Measurements from ENCODE around the gene AFF2. TPM values are rescaled to one million over a fixed set of nuclear protein-coding genes. Genes with fewer than 3 reads are reported as not detected.

The AFF2 gene
- total RNA-seq, 1 experiment from 2014 or later, result 0.16 TPM

DNA sequence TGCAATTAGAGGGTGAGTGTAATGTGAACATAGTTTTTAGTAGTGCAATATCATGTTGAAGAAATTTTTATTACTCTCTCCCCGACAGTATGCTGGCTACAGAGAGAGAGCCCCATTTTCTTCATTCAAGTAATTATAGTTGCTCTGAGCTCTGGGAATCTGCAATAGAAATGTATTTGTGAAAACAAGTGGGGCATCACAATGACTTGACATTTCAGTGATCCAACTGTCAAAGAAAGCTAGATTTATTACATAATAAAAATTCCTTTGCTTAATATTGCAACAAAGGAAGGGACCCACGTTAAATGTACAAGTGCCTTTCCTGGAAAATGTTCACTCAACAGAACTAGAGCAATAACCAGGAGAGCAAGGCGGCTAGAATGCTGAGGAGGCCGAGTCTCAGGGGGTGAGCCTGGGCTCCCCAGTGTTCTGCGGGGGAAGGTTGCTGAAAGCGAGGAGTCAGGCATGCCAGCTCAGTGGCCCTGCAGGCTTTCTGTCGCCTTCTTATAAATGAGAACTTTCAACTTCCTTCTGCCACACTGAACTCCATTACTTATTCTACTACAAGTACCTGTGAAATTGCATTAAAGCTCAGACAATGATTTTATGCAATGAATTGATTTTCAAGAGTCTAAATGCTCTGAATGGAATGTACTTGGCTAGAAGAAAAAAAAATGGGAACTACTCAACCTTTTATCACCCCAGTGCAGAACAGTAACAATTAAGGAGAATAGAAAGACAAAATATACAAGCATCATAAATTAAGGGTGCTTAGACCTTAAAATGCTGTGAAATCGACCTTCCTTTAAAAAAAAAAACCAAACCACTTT, 476.4 kb downstream of the AFF2 start:
- Histone ChIP-seq H3K4me3 (ENCODE audit: low read depth, low read length) (no peak overlapping the region), H3K4me1 (no peaks in the 10 kb centered on the region), H3K27me3 (replicated peaks; ENCODE audit: control insufficient read depth, insufficient read depth, low read length) (no peaks in the 10 kb centered on the region), H3K9me3 (no peaks in the 10 kb centered on the region), H3K36me3 (ENCODE audit: control insufficient read depth, insufficient read depth, low read length) (no peaks in the 10 kb centered on the region)
- Mint-ChIP-seq H3K27me3 (ENCODE audit: insufficient read depth, unreplicated experiment) (no peaks in the 10 kb centered on the region), H3K27ac (ENCODE audit: unreplicated experiment) (no peak overlapping the region), H3K4me1 (ENCODE audit: low read depth, unreplicated experiment) (no peaks in the 10 kb centered on the region), H3K9me3 (ENCODE audit: unreplicated experiment) (no peaks in the 10 kb centered on the region), H3K4me3 (ENCODE audit: unreplicated experiment) (no peak overlapping the region), H3K36me3 (ENCODE audit: insufficient read depth, unreplicated experiment) (no peaks in the 10 kb centered on the region)
- BruUV-seq (replicated peaks), result no TSS peak
- CTCF ChIA-PET, result no interaction called here
- DNase-seq, result no peak
- intact Hi-C loops (cut with micrococcal nuclease; ENCODE audit: unreplicated experiment), result no loop called here
- POLR2A ChIA-PET, result no interaction called here
- TF ChIP-seq, protein P1, sequence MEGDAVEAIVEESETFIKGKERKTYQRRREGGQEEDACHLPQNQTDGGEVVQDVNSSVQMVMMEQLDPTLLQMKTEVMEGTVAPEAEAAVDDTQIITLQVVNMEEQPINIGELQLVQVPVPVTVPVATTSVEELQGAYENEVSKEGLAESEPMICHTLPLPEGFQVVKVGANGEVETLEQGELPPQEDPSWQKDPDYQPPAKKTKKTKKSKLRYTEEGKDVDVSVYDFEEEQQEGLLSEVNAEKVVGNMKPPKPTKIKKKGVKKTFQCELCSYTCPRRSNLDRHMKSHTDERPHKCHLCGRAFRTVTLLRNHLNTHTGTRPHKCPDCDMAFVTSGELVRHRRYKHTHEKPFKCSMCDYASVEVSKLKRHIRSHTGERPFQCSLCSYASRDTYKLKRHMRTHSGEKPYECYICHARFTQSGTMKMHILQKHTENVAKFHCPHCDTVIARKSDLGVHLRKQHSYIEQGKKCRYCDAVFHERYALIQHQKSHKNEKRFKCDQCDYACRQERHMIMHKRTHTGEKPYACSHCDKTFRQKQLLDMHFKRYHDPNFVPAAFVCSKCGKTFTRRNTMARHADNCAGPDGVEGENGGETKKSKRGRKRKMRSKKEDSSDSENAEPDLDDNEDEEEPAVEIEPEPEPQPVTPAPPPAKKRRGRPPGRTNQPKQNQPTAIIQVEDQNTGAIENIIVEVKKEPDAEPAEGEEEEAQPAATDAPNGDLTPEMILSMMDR (IDR thresholded peaks at IDR 0.05; ENCODE audit: insufficient read depth in 1 of 2, low read depth in 1 of 2, low read length in 1 of 2, severe bottlenecking in 1 of 2, unreplicated experiment in 1 of 2), result no peak

DNA sequence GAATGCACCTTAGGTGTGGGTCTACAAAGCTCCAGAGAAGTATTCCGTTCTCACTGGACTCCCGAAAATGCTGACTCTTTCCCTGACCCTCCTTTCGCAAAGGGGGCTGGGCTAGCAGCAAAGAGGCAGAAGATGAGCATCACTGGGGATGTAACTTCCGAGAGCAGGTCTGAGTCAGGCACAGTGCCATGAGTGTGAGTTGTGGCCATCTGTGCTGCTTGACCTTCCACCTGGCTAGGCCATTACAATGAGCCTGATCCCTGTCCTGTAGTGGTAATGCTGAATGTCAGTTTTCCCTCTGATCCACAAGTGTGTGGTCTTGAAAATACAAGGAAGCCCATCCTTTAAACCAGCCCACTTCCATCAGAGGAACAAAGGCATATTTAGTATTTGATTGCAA, 479.4 kb downstream of the AFF2 start:
- Histone ChIP-seq H3K4me3 (ENCODE audit: low read depth, low read length) (no peak overlapping the region), H3K27me3 (replicated peaks; ENCODE audit: control insufficient read depth, insufficient read depth, low read length) (no peaks in the 10 kb centered on the region), H3K36me3 (ENCODE audit: control insufficient read depth, insufficient read depth, low read length) (no peaks in the 10 kb centered on the region), H3K9me3 (no peaks in the 10 kb centered on the region), H3K4me1 (no peaks in the 10 kb centered on the region)
- no peaks in the 10 kb centered on the region for H3K36me3 Mint-ChIP-seq (ENCODE audit: insufficient read depth, unreplicated experiment)
- no peaks in the 10 kb centered on the region for H3K9me3 Mint-ChIP-seq (ENCODE audit: unreplicated experiment)
- H3K27me3 Mint-ChIP-seq (ENCODE audit: insufficient read depth, unreplicated experiment), result no peaks in the 10 kb centered on the region
- ChIA-PET CTCF (no interaction called here), POLR2A (no interaction called here)
- no peak overlapping the region for H3K4me3 Mint-ChIP-seq (ENCODE audit: unreplicated experiment)
- H3K27ac Mint-ChIP-seq (ENCODE audit: unreplicated experiment), result no peak overlapping the region
- BruUV-seq (replicated peaks), result no TSS peak
- no peaks in the 10 kb centered on the region for H3K4me1 Mint-ChIP-seq (ENCODE audit: low read depth, unreplicated experiment)
- intact Hi-C loops (cut with micrococcal nuclease; ENCODE audit: unreplicated experiment), result no loop called here
- no peak for DNase-seq
- TF ChIP-seq, protein P1 (IDR thresholded peaks at IDR 0.05; ENCODE audit: insufficient read depth in 1 of 2, low read depth in 1 of 2, low read length in 1 of 2, severe bottlenecking in 1 of 2, unreplicated experiment in 1 of 2), result no peak

DNA sequence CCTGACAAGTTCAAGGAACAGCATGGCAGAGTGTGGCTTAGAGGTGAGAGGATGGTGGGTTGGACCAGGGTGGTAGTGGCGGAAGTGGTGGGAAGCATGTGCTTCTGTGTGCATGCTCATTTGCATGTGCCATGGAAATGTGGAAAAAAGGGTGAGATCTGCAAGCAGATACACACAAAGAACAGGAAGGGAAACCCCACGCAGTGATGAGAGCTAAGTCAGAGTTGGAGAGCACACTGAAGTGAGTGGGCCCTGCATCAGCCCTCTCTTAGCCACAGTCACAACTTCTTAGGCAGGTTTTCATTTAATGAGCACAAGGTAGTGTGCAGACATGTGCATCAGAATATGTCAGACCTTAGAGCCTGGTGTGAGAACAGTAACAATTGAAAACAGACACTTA, 483.8 kb downstream of the AFF2 start:
- H3K27me3 Mint-ChIP-seq (ENCODE audit: insufficient read depth, unreplicated experiment), result no peaks in the 10 kb centered on the region
- Histone ChIP-seq H3K9me3 (no peaks in the 10 kb centered on the region), H3K4me3 (ENCODE audit: low read depth, low read length) (no peak overlapping the region), H3K36me3 (ENCODE audit: control insufficient read depth, insufficient read depth, low read length) (no peaks in the 10 kb centered on the region), H3K4me1 (no peaks in the 10 kb centered on the region), H3K27me3 (replicated peaks; ENCODE audit: control insufficient read depth, insufficient read depth, low read length) (no peaks in the 10 kb centered on the region)
- H3K4me1 Mint-ChIP-seq (ENCODE audit: low read depth, unreplicated experiment), result no peaks in the 10 kb centered on the region
- no peak for DNase-seq
- intact Hi-C loops (cut with micrococcal nuclease; ENCODE audit: unreplicated experiment), result no loop called here
- no TSS peak for BruUV-seq (replicated peaks)
- H3K36me3 Mint-ChIP-seq (ENCODE audit: insufficient read depth, unreplicated experiment), result no peaks in the 10 kb centered on the region
- H3K27ac Mint-ChIP-seq (ENCODE audit: unreplicated experiment), result no peak overlapping the region
- no peak overlapping the region for H3K4me3 Mint-ChIP-seq (ENCODE audit: unreplicated experiment)
- POLR2A ChIA-PET, result no interaction called here
- TF ChIP-seq, protein P1 (IDR thresholded peaks at IDR 0.05; ENCODE audit: insufficient read depth in 1 of 2, low read depth in 1 of 2, low read length in 1 of 2, severe bottlenecking in 1 of 2, unreplicated experiment in 1 of 2), result no peak
- no peaks in the 10 kb centered on the region for H3K9me3 Mint-ChIP-seq (ENCODE audit: unreplicated experiment)
- CTCF ChIA-PET, result interaction anchor here (0.6 kb wide), 1 partner anchor 1036 kb away, joined by 4 read pairs; no protein-coding TSS in a partner anchor
